Kidney epithelial cell (primary cell): ENCODE measurements around the gene TAB3. TPM values are rescaled to one million over a fixed set of nuclear protein-coding genes. Genes with fewer than 3 reads are reported as not detected.

Experiments used
- DNase-seq: peaks from one replicate; pipeline ENCODE4 v3.0.0-alpha.2; 2010; ENCODE audit warnings: low read depth
- H3K27me3 ChIP-seq: 2 replicates; pipeline ENCODE4 v1.6.0; 2011; ENCODE audit warnings: low read length; ENCODE audit not compliant: control insufficient read depth, insufficient read depth
- H3K36me3 ChIP-seq: 2 replicates; pipeline ENCODE4 v1.5.1; 2011; ENCODE audit warnings: low read length; ENCODE audit not compliant: control insufficient read depth, insufficient read depth
- H3K4me3 ChIP-seq: 2 replicates; pipeline ENCODE4 v1.5.1; 2011; ENCODE audit warnings: low read depth, mild to moderate bottlenecking, control low read depth, low read length
- CTCF ChIP-seq: IDR thresholded peaks from 2 replicates; pipeline ENCODE4 v1.5.1; 2011; ENCODE audit warnings: mild to moderate bottlenecking, moderate library complexity, low read length, control low read depth, inconsistent platforms; ENCODE audit not compliant: insufficient read depth, poor library complexity, severe bottlenecking
- total RNA-seq: library from RNA; depleted of rRNA; stranded (reverse); fragments of >200 nt; gene quantifications from 2 replicates; pipeline ENCODE4 v1.2.3, GENCODE V29; 2015

TAB3 gene
- total RNA-seq, result 35.7 and 43.3 TPM in 2 replicates

- no peak for TF ChIP-seq CTCF
- DNase-seq, result peak; percentile 79
- H3K27me3 ChIP-seq, result no peaks in the 10 kb centered on the region
Observed at GRCh38 chrX:30889147-30890140, at the start of gene TAB3. Gene TAB3, minus strand, starts transcription at chrX:30889254. Its CDS starts 29,666 bp downstream, at chrX:30859588.

GRCh38 chrX:30938295-30938694, 49.2 kb upstream of the TAB3 start:
- H3K4me3 ChIP-seq, result no peak overlapping the region
- TF ChIP-seq CTCF, result no peak
- no peaks in the 10 kb centered on the region for H3K27me3 ChIP-seq
- DNase-seq, result no peak
- H3K36me3 ChIP-seq, result no peaks in the 10 kb centered on the region

More at GRCh38 chrX:30889147-30890140, at the start of gene TAB3:
- peak within 1 kb of the TSS; percentile 58 for H3K4me3 ChIP-seq
- no peaks in the 10 kb centered on the region for H3K36me3 ChIP-seq

- DNase-seq, result no peak
- TF ChIP-seq CTCF, result peak; percentile 24
- Histone ChIP-seq H3K36me3 (no peaks in the 10 kb centered on the region), H3K27me3 (no peaks in the 10 kb centered on the region), H3K4me3 (no peak overlapping the region)
Observed at GRCh38 chrX:30935985-30936384, 46.9 kb upstream of the TAB3 start.

- DNase-seq, result no peak
Observed at GRCh38 chrX:30931920-30932319, 42.9 kb upstream of the TAB3 start.

GRCh38 chrX:30930679-30931078, 41.6 kb upstream of the TAB3 start:
- no peak for DNase-seq
- Histone ChIP-seq H3K27me3 (no peaks in the 10 kb centered on the region), H3K4me3 (no peak overlapping the region), H3K36me3 (no peaks in the 10 kb centered on the region)
- no peak for TF ChIP-seq CTCF

More at GRCh38 chrX:30931920-30932319, 42.9 kb upstream of the TAB3 start:
- Histone ChIP-seq H3K27me3 (no peaks in the 10 kb centered on the region), H3K36me3 (no peaks in the 10 kb centered on the region), H3K4me3 (no peak overlapping the region)
- no peak for TF ChIP-seq CTCF
